VCaP (cell line): Measurements from ENCODE around the gene THUMPD3.
A peak's percentile ranks its signal among the peaks of the same experiment; 100 is the strongest.

Experiments used
- H3K27ac ChIP-seq: fragments of 450-650 bp; 2 replicates; pipeline ENCODE4 v1.5.1; 2017
- CTCF ChIP-seq: fragments of 450-650 bp; conservative IDR thresholded peaks from 2 replicates; pipeline ENCODE4 v1.5.1; 2017; ENCODE audit warnings: mild to moderate bottlenecking, moderate library complexity

The THUMPD3 gene

DNA sequence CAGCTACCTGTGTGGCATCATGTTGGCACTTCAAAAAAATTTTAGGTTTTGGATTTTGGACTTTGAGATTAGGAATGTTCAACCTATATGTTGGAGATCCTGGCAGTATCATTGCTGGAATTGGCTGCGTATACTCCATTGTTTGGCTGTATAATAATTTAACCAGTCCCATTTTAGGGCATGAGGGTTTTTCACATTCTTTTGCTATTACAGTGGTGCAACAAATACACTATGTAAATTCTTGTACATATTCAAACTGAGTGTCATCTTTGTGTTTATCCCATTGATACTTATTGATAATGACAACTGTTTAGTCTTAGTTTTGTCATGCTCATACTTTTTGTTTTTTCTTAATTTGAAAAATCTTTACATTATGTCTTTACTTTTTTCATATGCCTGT is 6.7 kb downstream of the THUMPD3 start:
- H3K27ac ChIP-seq: no peak overlapping the region
- no peak for TF ChIP-seq CTCF

DNA sequence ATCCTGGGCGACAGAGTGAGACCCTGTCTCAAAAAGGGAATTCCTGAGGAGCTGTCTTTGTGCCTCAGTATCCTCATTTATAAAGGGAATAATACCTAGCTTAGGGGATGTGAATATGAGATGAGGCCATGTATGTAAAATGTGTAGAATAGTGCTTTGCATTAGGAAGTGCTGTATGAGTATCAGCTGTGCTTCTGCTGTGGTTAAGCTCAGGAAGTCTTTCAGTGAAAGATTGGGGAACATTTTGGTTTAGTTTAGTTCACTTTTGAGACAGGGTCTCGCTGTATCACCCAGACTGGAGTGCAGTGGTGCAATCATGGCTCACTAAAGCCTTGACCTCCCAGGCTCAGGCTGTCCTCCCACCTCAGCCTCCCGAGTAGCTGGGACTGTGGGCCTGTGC is 10.6 kb downstream of the THUMPD3 start:
- no peak for TF ChIP-seq CTCF
- H3K27ac ChIP-seq: no peak overlapping the region

DNA sequence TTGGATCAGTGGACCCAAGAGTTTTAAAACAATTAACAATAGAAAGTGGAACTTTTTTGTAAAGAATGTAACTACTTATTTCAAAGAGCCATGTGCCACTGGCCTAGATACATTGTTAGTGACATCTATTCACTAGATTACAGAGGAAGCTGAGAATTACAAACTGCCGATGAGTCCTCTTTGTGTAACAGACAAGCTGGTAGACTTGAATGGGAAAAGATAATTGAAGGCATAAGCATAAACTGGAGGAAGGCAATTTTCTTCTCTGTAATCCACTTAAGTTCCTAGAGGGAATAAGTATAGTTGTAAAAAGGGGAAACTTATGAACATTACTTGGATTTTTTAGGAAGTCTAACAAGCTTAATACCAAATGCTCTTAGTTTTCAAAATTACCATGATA is 15.1 kb downstream of the THUMPD3 start:
- no peak overlapping the region for H3K27ac ChIP-seq
- no peak for TF ChIP-seq CTCF

DNA sequence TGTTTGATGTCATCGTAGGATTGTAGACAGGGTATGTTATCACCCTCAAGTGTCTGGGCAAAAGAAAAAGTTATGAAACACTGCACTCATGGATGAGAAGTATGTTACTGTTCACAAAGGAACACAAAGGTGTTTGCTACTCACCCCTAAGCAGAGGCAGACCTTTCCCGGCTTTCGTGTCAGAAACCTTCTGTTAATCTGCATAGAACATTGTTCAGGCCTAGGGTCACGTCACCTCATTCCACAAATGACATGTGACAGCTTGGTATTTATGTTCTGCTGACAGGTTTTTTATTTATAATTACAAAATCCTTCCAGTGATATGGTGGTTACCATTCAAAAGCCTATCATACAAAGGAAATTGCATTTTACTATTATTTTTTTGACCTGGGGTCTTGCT is 16.5 kb downstream of the THUMPD3 start:
- TF ChIP-seq CTCF: no peak
- H3K27ac ChIP-seq: no peak overlapping the region; the same call in 1 of the 2 replicates

DNA sequence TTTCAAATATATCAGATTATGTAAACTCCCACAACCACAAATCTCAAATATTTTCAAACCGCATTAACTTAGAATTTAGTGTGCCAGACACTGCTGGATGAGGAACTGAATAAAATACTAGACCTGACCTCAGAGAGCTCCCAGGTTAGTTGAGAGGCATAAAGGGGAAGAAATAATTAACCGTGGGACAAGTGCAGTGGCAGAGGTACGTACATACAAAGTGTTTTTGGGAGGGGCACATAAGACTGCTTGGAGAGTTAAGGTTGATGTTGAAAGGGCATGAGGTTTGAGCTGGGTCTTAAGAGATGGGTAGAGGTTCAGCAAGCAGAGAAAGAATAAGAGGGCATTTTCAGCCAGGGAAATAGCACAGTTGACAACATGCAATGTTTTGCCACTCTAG is 17.2 kb downstream of the THUMPD3 start:
- no peak for TF ChIP-seq CTCF
- H3K27ac ChIP-seq: no peak overlapping the region; the same call in 1 of the 2 replicates

DNA sequence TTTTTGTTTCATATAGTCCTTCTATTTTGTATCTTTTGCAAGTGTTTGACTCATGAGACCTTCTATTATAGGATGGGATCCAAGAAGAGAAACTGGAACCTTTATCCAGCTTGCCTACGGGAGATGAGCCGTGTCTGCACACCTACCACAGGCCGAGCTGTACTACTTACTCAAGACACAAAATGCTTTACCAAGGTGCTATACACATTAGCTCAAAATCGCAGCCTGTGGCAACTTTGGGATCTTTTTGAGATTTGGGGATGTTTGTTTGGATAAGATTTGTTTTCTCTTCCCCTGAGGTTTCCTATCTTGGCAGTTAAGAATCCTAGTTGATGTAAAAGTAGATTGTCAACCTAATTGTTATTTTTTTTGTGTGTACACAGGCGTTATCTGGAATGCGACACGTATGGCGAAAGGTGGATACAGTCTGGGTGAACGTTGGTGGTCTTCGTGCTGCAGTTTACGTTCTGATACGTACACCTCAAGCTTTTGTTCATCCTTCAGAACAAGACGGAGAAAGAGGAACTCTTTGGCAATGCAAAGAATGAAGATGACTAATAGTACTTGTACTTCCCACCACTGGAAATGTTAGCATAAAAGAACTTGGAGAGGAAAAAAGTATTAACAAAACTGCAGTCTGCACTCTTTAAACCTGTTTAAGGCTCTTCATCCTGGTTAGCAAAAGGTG is 21.4 kb downstream of the THUMPD3 start:
- H3K27ac ChIP-seq: peak overlapping the region; percentile 0; the same call in 1 of the 2 replicates
- no peak for TF ChIP-seq CTCF

DNA sequence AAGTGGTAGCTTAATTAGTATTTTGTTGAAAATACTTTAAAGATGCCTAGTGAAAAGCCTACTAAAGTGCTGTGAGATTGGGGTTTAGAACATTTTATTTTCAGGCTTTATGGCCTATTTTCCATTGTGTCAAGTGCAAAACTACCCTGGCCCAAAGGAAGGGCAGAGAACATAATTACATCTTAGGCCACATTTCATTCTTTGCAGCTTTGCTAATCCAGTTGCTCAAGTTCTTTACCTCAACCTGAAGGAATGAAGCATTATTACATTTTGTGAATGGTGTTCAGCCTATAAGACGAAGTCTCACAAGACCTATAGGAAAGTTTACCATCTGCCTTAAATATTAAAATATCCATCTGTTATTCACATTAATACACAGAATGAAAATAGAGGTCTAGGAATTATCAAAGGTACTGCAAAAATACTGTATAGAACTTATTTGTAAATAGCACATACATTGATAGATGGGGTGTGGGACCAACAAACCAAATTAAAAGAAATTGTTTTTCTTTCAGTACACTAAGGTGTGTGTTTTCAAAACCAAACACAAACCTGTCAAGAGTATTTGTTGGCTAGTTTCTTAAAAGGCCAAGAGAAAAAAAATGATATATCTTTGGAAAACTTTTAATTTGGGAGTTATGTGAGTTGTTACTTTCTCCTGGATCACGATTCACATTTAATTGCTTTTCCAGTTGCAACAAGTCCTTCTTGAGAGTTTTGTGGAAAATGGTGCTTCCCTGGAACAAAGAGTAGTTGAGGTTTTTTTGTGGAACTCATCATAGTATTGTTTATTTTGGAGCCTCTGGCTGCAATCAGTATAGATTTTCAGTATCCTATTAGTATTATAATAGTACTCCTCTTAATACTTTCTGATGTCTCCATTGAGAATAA is 22.6 kb downstream of the THUMPD3 start:
- H3K27ac ChIP-seq: no peak overlapping the region; the same call in 1 of the 2 replicates
- TF ChIP-seq CTCF: no peak
